VCaP (cell line): ENCODE data around the gene BEX1.
"Not testable (repeated sequence)": the region's sequence is repeated elsewhere in the genome, so short reads cannot be mapped to it uniquely, and the experiment has no call there.

Source experiments
- H3K27ac ChIP-seq: fragments of 450-650 bp; 2 replicates; pipeline ENCODE4 v1.5.1; 2017
- CTCF ChIP-seq: fragments of 450-650 bp; conservative IDR thresholded peaks from 2 replicates; pipeline ENCODE4 v1.5.1; 2017; ENCODE audit warnings: mild to moderate bottlenecking, moderate library complexity

BEX1 gene

GRCh38 chrX:103056902-103057301 lies 7.1 kb downstream of the BEX1 start:
- TF ChIP-seq CTCF: no peak
- H3K27ac ChIP-seq: no peak overlapping the region

GRCh38 chrX:103052625-103053024 lies 11.3 kb downstream of the BEX1 start:
- no peak overlapping the region for H3K27ac ChIP-seq
- no peak for TF ChIP-seq CTCF

DNA sequence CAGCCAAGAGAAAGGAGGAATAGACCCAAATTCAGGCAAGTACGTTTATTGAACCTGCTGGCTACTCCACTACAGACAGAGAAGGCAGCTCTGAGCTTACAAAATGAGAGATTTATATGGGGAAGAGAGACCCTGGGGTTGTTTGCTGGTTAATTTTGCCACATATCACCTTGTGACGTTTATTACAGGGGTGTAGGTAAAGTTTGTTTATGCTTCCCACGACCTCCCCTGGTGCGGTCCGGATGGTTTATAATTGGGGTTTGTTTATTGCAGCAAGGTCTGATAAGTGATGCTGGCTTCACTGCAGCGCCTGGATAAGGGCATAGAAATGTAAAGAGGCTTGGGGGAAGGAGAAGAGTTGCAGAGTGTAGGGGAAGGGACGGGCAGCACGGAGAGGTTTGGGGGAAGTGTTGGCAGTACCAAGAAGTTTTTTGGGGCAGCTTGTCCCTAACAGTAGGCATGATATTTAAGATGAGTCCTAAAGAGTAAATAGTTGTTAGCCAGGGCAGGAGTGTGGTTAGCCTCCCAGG lies 12.6 kb downstream of the BEX1 start:
- no peak overlapping the region for H3K27ac ChIP-seq
- TF ChIP-seq CTCF: no peak

- H3K27ac ChIP-seq: not testable (repeated sequence)
These were observed 30.6 kb downstream of the BEX1 start for GRCh38 chrX:103033371-103033770.

- no peak for TF ChIP-seq CTCF
- H3K27ac ChIP-seq: no peak overlapping the region
These were observed 46.4 kb downstream of the BEX1 start for GRCh38 chrX:103017542-103017941.

DNA sequence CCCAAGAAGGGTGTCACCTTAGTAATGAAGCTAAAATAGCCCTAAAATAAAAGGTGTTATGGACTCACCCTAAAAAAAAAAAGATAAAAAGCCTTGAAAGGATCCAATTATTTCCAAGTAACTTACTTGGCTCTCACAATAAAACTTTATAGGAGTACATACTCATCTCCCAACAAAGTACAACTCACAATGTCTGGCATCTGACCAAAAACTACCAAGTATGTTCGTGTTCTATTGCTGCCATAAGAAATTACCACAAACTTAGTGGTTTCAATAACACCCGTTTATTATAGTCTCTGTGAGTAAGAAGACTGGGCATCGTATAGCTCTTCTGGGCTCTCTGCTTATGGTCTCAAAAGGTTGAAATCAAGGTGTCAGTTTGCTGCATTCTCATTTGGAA lies 51.0 kb downstream of the BEX1 start:
- H3K27ac ChIP-seq: no peak overlapping the region
- TF ChIP-seq CTCF: no peak
